Sigmoid colon (tissue), 7 donors: ENCODE data around the gene SPAG16. TPM values are rescaled to one million over a fixed set of nuclear protein-coding genes. Genes with fewer than 3 reads are reported as not detected.

Experiments
- DNase-seq: peaks from one replicate; pipeline ENCODE4 v3.0.0-alpha.2; 2019
- H3K27ac ChIP-seq, 4 donors: fragments of 200-600 bp; sonication (generic); one replicate each; pipeline ENCODE4 v1.5.1; 2016 to 2019; ENCODE audit warnings: mild to moderate bottlenecking in 1 of 4
- H3K27me3 ChIP-seq, 3 donors: fragments of 200-600 bp; sonication (generic); one replicate each; pipeline ENCODE4 v1.5.1; 2019; ENCODE audit warnings: mild to moderate bottlenecking in 1 of 3
- H3K36me3 ChIP-seq, 4 donors: fragments of 200-600 bp; sonication (generic); one replicate each; pipeline ENCODE4 v1.5.1; 2016 to 2019
- H3K4me1 ChIP-seq, 4 donors: fragments of 200-600 bp; sonication (generic); one replicate each; pipeline ENCODE4 v1.5.1; 2017 to 2019
- H3K4me3 ChIP-seq, 4 donors: fragments of 200-600 bp; sonication (generic); one replicate each; pipeline ENCODE4 v1.5.1; 2017 to 2019; ENCODE audit warnings: mild to moderate bottlenecking in 2 of 4, moderate library complexity in 1 of 4
- H3K9me3 ChIP-seq, 4 donors: fragments of 200-600 bp in 3 of 4; sonication (generic) in 3 of 4; one replicate each; pipeline versions ENCODE4 v1.5.1 to v1.6.1; 2013 to 2019
- CTCF ChIP-seq, 4 experiments: fragments of 450-650 bp in 3 of 4; fragments of 200-600 bp in 1 of 4; IDR thresholded peaks; one replicate each; pipeline ENCODE4 v1.5.1; 2016 to 2019; ENCODE audit warnings: antibody characterized with exemption in 4 of 4, mild to moderate bottlenecking in 3 of 4, moderate library complexity in 2 of 4
- EP300 ChIP-seq, 4 donors: sonication (generic); formaldehyde crosslinking; IDR thresholded peaks; one replicate each; pipeline ENCODE4 v1.6.1; 2017; ENCODE audit warnings: antibody characterized with exemption in 4 of 4
- POLR2A ChIP-seq, 2 donors: fragments of 450-650 bp; IDR thresholded peaks; one replicate each; pipeline ENCODE4 v1.6.1; 2016; ENCODE audit warnings: antibody characterized with exemption in 2 of 2, mild to moderate bottlenecking in 2 of 2, moderate library complexity in 2 of 2
- POLR2AphosphoS5 ChIP-seq, 4 donors: sonication (generic); formaldehyde crosslinking; IDR thresholded peaks; one replicate each; pipeline ENCODE4 v1.6.1; 2017; ENCODE audit warnings: antibody characterized with exemption in 4 of 4
- WGBS, 2 donors: extraction: QIAGEN DNeasy Blood & Tissue Kit; methylation state at CpG; one replicate each; pipeline ENCODE4 v1.1.7; 2013; 5-methylcytosine and 5-hydroxymethylcytosine counted together
- intact Hi-C: fragments of 100-400 bp; cut with DNase I; formaldehyde crosslinking; loops from one replicate; pipeline ENCODE4 v1.15.1; 2023
- polyA plus RNA-seq, 3 donors: library from polyadenylated mRNA; stranded (reverse); fragments of 200-250 nt; gene quantifications; one replicate each; pipeline ENCODE4 v1.2.3, GENCODE V29; 2013
- total RNA-seq, 4 donors: library from RNA; depleted of rRNA; stranded (reverse); fragments of >200 nt; gene quantifications; one replicate each; pipeline ENCODE4 v1.1.0, GENCODE V29; 2016
- donor health status: healthy with polysubstance abuse.
- donor health status: Bipolar disorder and iron deficiency.
- donor health status: healthy.

SPAG16 gene
- total and polyA plus RNA-seq, 7 donors, result 13.1 to 70.3 (median 36.0) TPM

- H3K27ac ChIP-seq, result no peak overlapping the region
- no peaks in the 10 kb centered on the region for H3K27me3 ChIP-seq
- peaks cover 0 to 10% (median 7%) of the 10 kb centered on the region in 4 donors for H3K4me1 ChIP-seq
- H3K36me3 ChIP-seq, result no peaks in the 10 kb centered on the region
- peaks cover 0 to 3% (median 0%) of the 10 kb centered on the region in 4 donors for H3K9me3 ChIP-seq
- WGBS, 2 donors, result 87 to 90% methylated on average over 1 of the region's 1 CpG
- no peak for DNase-seq
- no peak overlapping the region for H3K4me3 ChIP-seq
- intact Hi-C loops, result loop anchor here (5.0 kb wide), 1 partner anchor 1532 kb away; no protein-coding TSS in a partner anchor
- TF ChIP-seq POLR2AphosphoS5 (IDR thresholded peaks at IDR 0.05) (no peak), EP300 (IDR thresholded peaks at IDR 0.05) (no peak), POLR2A (IDR thresholded peaks at IDR 0.05) (no peak), CTCF (IDR thresholded peaks at IDR 0.05) (no peak)
These were observed 4.3 kb upstream of the SPAG16 start for GRCh38 chr2:213279971-213280370.

GRCh38 chr2:213281156-213281555 is 3.1 kb upstream of the SPAG16 start:
- intact Hi-C loops, result loop anchor here (5.0 kb wide), 1 partner anchor 1531 kb away; no protein-coding TSS in a partner anchor
- H3K36me3 ChIP-seq, result no peaks in the 10 kb centered on the region
- no peak for DNase-seq
- WGBS, 2 donors, result 54 to 83% methylated on average over 1 of the region's 1 CpG
- no peak for TF ChIP-seq EP300 (IDR thresholded peaks at IDR 0.05)
- no peak for TF ChIP-seq POLR2A (IDR thresholded peaks at IDR 0.05)
- TF ChIP-seq POLR2AphosphoS5 (IDR thresholded peaks at IDR 0.05), result no peak
- no peak for TF ChIP-seq CTCF (IDR thresholded peaks at IDR 0.05)
- no peak overlapping the region for H3K27ac ChIP-seq
- no peaks in the 10 kb centered on the region for H3K27me3 ChIP-seq
- peaks cover 0 to 3% (median 0%) of the 10 kb centered on the region in 4 donors for H3K9me3 ChIP-seq
- H3K4me3 ChIP-seq, result no peak overlapping the region
- H3K4me1 ChIP-seq, result peaks cover 0 to 21% (median 12%) of the 10 kb centered on the region in 4 donors

GRCh38 chr2:213285404-213285803 is 1.1 kb downstream of the SPAG16 start:
- Histone ChIP-seq H3K4me3 (peak overlapping the region in 1 of 4 donors; percentile 80), H3K4me1 (peaks cover 0 to 21% (median 12%) of the 10 kb centered on the region in 4 donors), H3K36me3 (no peaks in the 10 kb centered on the region), H3K27ac (no peak overlapping the region), H3K9me3 (no peaks in the 10 kb centered on the region), H3K27me3 (no peaks in the 10 kb centered on the region)
- 37 to 75% methylated on average over 5 of the region's 5 CpGs for WGBS, 2 donors
- intact Hi-C loops, result loop anchor here (2.0 kb wide), 1 partner anchor 133 kb away; no protein-coding TSS in a partner anchor
- DNase-seq, result no peak
- no peak for TF ChIP-seq POLR2AphosphoS5 (IDR thresholded peaks at IDR 0.05)

GRCh38 chr2:213286161-213286560 is 1.9 kb downstream of the SPAG16 start:
- Histone ChIP-seq H3K27me3 (no peaks in the 10 kb centered on the region), H3K4me3 (no peak overlapping the region), H3K4me1 (peaks cover 0 to 22% (median 13%) of the 10 kb centered on the region in 4 donors), H3K9me3 (no peaks in the 10 kb centered on the region), H3K27ac (no peak overlapping the region), H3K36me3 (no peaks in the 10 kb centered on the region)
- intact Hi-C loops, result no loop called here
- WGBS, 2 donors, result 24 to 73% methylated on average over 1 of the region's 1 CpG
- DNase-seq, result no peak
- TF ChIP-seq POLR2A (IDR thresholded peaks at IDR 0.05), result no peak
- no peak for TF ChIP-seq CTCF (IDR thresholded peaks at IDR 0.05)
- no peak for TF ChIP-seq EP300 (IDR thresholded peaks at IDR 0.05)
- no peak for TF ChIP-seq POLR2AphosphoS5 (IDR thresholded peaks at IDR 0.05)

- peaks cover 0 to 19% (median 7%) of the 10 kb centered on the region in 4 donors for H3K4me1 ChIP-seq
- no peak for TF ChIP-seq CTCF (IDR thresholded peaks at IDR 0.05)
- TF ChIP-seq POLR2AphosphoS5 (IDR thresholded peaks at IDR 0.05), result no peak
- TF ChIP-seq POLR2A (IDR thresholded peaks at IDR 0.05), result no peak
- no peak for TF ChIP-seq EP300 (IDR thresholded peaks at IDR 0.05)
- DNase-seq, result no peak
- H3K36me3 ChIP-seq, result no peaks in the 10 kb centered on the region
- H3K9me3 ChIP-seq, result no peaks in the 10 kb centered on the region
- no peak overlapping the region for H3K4me3 ChIP-seq
- intact Hi-C loops, result no loop called here
- H3K27me3 ChIP-seq, result no peaks in the 10 kb centered on the region
- H3K27ac ChIP-seq, result no peak overlapping the region
- 60 to 81% methylated on average over 2 of the region's 2 CpGs for WGBS, 2 donors
These were observed 4.8 kb downstream of the SPAG16 start for GRCh38 chr2:213288913-213289700.
